Measurements from ENCODE around the gene C16orf74. TPM values are rescaled to one million over a fixed set of nuclear protein-coding genes. Genes with fewer than 3 reads are reported as not detected.
A peak's percentile ranks its signal among the peaks of the same experiment; 100 is the strongest.

Gene C16orf74
- total and polyA plus RNA-seq, 2 donors (not counting 1 experiment from before 2014, with no cell fraction given), result 73.0 to 83.3 TPM

DNA sequence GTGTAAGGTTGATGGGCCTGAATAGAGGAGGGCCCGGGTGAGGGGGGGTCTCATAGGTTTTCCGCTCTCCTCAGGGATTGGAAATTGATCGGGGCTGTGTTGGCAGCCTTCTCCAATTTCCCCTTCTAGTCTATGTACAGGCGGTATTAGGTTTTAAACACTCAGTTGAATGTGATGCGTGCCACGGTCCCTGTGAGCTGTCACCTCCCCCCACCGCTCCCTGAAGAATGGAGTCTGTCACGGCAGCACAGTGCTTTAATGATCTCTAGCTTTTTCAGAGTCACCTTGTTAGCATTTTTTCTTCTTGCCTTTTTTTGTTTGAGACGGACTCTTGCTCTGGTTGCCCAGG lies 49.4 kb upstream of the C16orf74 start:
- ATAC-seq (ENCODE audit: low read depth) (peak; percentile 18), DNase-seq (no peak)
- H3K27me3 ChIP-seq (replicated peaks in 1 of 4; ENCODE audit: control extremely low read depth in 1 of 4, control insufficient read depth in 3 of 4, insufficient read depth in 4 of 4, low read length in 3 of 4), result no peaks in the 10 kb centered on the region
- peaks cover 19 to 23% of the 10 kb centered on the region in 2 donors for H3K4me1 ChIP-seq (ENCODE audit: control insufficient read depth in 2 of 2, insufficient read depth in 2 of 2, low read length in 2 of 2)
- H3K27ac ChIP-seq (ENCODE audit: low read length in 2 of 2), result peak overlapping the region; percentile 82 to 97
- ChIA-PET CTCF (interaction anchor here (0.6 to 1.7 kb wide), 7 partner anchors 14 to 216 kb away, joined by 3 to 6 read pairs (median 3); no protein-coding TSS in a partner anchor), POLR2A (interaction anchor here (1.0 to 1.6 kb wide), 5 partner anchors 44 to 111 kb away, joined by 3 to 9 read pairs (median 3); no protein-coding TSS in a partner anchor)
- H3K79me2 ChIP-seq (ENCODE audit: control insufficient read depth, insufficient read depth, low read length), result peaks cover 79% of the 10 kb centered on the region
- Mint-ChIP-seq H3K27me3 (no peaks in the 10 kb centered on the region), H3K4me1 (peaks cover 57% of the 10 kb centered on the region), H3K4me3 (peak overlapping the region; percentile 89), H3K27ac (peak overlapping the region; percentile 92), H3K9me3 (ENCODE audit: insufficient read depth) (no peaks in the 10 kb centered on the region)
- peak overlapping the region; percentile 96 for H3K9ac ChIP-seq (ENCODE audit: low read length)
- H3K4me2 ChIP-seq (replicated peaks; ENCODE audit: low read depth, low read length, poor library complexity, severe bottlenecking), result peak overlapping the region; percentile 96
- intact Hi-C loops (cut with micrococcal nuclease), result no loop called here
- H3K36me3 ChIP-seq (replicated peaks in 1 of 2; ENCODE audit: control extremely low read depth in 1 of 2, control insufficient read depth in 1 of 2, extremely low read depth in 1 of 2, insufficient read depth in 2 of 2, low read length in 1 of 2), result peaks cover 0 to 45% of the 10 kb centered on the region in 2 experiments
- TF ChIP-seq CTCF (IDR thresholded peaks at IDR 0.05) (no peak), EZH2 (IDR thresholded peaks at IDR 0.05; ENCODE audit: borderline replicate concordance, insufficient read depth, low read depth, low read length, poor library complexity, severe bottlenecking) (no peak)
- peaks cover 58% of the 10 kb centered on the region for H4K20me1 ChIP-seq (ENCODE audit: control insufficient read depth, insufficient read depth, low read length, poor library complexity, severe bottlenecking)
- H3K4me3 ChIP-seq (ENCODE audit: control extremely low read depth in 1 of 5, extremely low read depth in 1 of 5, insufficient read depth in 1 of 5, low read depth in 2 of 5, low read length in 4 of 5), result peak overlapping the region; percentile 31 to 93 (median 76)
- peak overlapping the region; percentile 87 for H2AFZ ChIP-seq (ENCODE audit: insufficient read depth, low read depth, low read length, poor library complexity, severe bottlenecking)
- peaks cover 0 to 3% (median 0%) of the 10 kb centered on the region in 3 donors for H3K9me3 ChIP-seq (ENCODE audit: control extremely low read depth in 1 of 3, control insufficient read depth in 2 of 3, insufficient read depth in 1 of 3, low read length in 2 of 3)
- WGBS (ENCODE audit: insufficient coverage), result 29% methylated on average over 8 of the region's 9 CpGs

Measured in B cell (primary cell).